Measurements from ENCODE around the gene BRD2. TPM values are rescaled to one million over a fixed set of nuclear protein-coding genes. Genes with fewer than 3 reads are reported as not detected.
A peak's percentile ranks its signal among the peaks of the same experiment; 100 is the strongest.

Gene BRD2
- total and polyA plus RNA-seq, 7 experiments from 2014 or later: 33.4 to 391 (median 342) TPM

- Mint-ChIP-seq H3K9me3 (no peaks in the 10 kb centered on the region), H3K4me1 (peaks cover 7 to 13% (median 8%) of the 10 kb centered on the region in 7 donors), H3K27ac (peak overlapping the region in 2 of 9 donors; percentile 18 to 60), H3K27me3 (peaks cover 10 to 58% (median 25%) of the 10 kb centered on the region in 5 donors), H3K36me3 (no peaks in the 10 kb centered on the region), H3K4me3 (peak overlapping the region in 4 of 10 donors; percentile 6 to 45 (median 20))
- H3K9me3 ChIP-seq (ENCODE audit: control insufficient read depth in 2 of 3, low read length in 3 of 3): no peaks in the 10 kb centered on the region
- no peak overlapping the region for H3K4me3 ChIP-seq (ENCODE audit: low read length)
- POLR2A ChIA-PET: interaction anchor here (1.3 to 1.6 kb wide), 2 partner anchors 10 to 28 kb away, joined by 3 to 4 read pairs; partner anchors contain the start of gene HLA-DOA
- H3K27ac ChIP-seq (ENCODE audit: low read depth, low read length): no peak overlapping the region
- peak; percentile 70 for ATAC-seq
- intact Hi-C loops (cut with micrococcal nuclease): no loop called here
- no peaks in the 10 kb centered on the region for H3K36me3 ChIP-seq (ENCODE audit: control insufficient read depth in 2 of 3, insufficient read depth in 3 of 3, low read length in 3 of 3)
- H3K27me3 ChIP-seq (ENCODE audit: control insufficient read depth in 2 of 2, insufficient read depth in 2 of 2, low read length in 2 of 2): no peaks in the 10 kb centered on the region
- peak in 7 of 9 donors; percentile 22 to 58 (median 41) for DNase-seq
- no peaks in the 10 kb centered on the region for H3K4me1 ChIP-seq (ENCODE audit: control insufficient read depth in 2 of 2, insufficient read depth in 2 of 2, low read length in 2 of 2)
- CTCF ChIA-PET: interaction anchor here (0.8 to 1.5 kb wide), 2 partner anchors 73 to 160 kb away, joined by 3 read pairs; no protein-coding TSS in a partner anchor
These were observed 31.7 kb downstream of the BRD2 start for GRCh38 chr6:33000055-33000454.

DNA sequence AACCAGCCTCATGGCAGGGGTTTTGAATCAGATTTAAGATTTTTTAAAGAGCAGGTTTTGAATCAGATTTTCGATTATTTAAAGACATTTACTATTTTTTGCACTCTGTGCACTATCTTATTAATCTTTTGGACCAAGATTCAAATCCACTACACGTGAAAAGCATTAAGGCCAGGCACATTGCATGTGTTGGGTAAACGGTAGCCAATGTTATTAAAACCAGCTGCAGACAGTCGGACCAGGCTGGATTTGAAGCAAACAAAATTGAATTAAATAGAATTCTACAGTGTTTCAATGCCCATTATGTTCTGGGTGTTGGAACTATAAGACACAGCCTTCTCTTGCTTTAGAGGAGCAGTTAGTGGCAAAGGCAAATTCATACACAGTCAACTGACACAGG is 33.3 kb downstream of the BRD2 start:
- no peak overlapping the region for H3K4me3 ChIP-seq (ENCODE audit: low read length)
- Mint-ChIP-seq H3K4me1 (peaks cover 7 to 13% (median 8%) of the 10 kb centered on the region in 7 donors), H3K27ac (no peak overlapping the region), H3K36me3 (no peaks in the 10 kb centered on the region), H3K9me3 (no peaks in the 10 kb centered on the region), H3K27me3 (peaks cover 10 to 48% (median 25%) of the 10 kb centered on the region in 5 donors), H3K4me3 (no peak overlapping the region)
- ATAC-seq: no peak
- H3K9me3 ChIP-seq (ENCODE audit: control insufficient read depth in 2 of 3, low read length in 3 of 3): no peaks in the 10 kb centered on the region
- intact Hi-C loops (cut with micrococcal nuclease): no loop called here
- POLR2A ChIA-PET: interaction anchor here (0.6 kb wide), 1 partner anchor 236 kb away, joined by 3 read pairs; no protein-coding TSS in a partner anchor
- H3K36me3 ChIP-seq (ENCODE audit: control insufficient read depth in 2 of 3, insufficient read depth in 3 of 3, low read length in 3 of 3): no peaks in the 10 kb centered on the region
- no peak overlapping the region for H3K27ac ChIP-seq (ENCODE audit: low read depth, low read length)
- no peaks in the 10 kb centered on the region for H3K27me3 ChIP-seq (ENCODE audit: control insufficient read depth in 2 of 2, insufficient read depth in 2 of 2, low read length in 2 of 2)
- CTCF ChIA-PET: interaction anchor here (0.5 kb wide), 1 partner anchor 258 kb away, joined by 4 read pairs; no protein-coding TSS in a partner anchor
- H3K4me1 ChIP-seq (ENCODE audit: control insufficient read depth in 2 of 2, insufficient read depth in 2 of 2, low read length in 2 of 2): no peaks in the 10 kb centered on the region
- no peak for DNase-seq

DNA sequence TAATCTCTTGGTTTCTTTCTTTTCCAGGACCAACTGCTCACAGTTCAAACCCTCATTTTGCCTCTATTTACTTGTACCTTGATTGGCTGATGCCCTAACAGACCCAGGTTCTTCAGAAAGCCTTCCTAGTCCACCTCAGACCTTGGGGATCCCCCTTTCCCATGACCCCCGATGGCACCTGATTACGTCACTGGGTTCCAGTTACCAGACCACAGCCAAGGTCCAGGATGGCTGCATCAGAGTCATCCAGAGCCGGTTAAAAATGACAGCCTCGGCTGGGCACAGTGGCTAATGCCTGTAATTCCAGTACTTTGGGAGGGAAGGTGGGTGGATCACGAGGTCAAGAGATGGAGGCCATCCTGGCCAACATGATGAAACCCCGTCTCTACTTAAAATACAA is 36.5 kb downstream of the BRD2 start:
- Mint-ChIP-seq H3K27ac (no peak overlapping the region), H3K36me3 (no peaks in the 10 kb centered on the region), H3K27me3 (peaks cover 10 to 56% (median 15%) of the 10 kb centered on the region in 5 donors), H3K9me3 (peaks cover 0 to 2% (median 0%) of the 10 kb centered on the region in 11 donors), H3K4me1 (peaks cover 17 to 28% (median 26%) of the 10 kb centered on the region in 7 donors), H3K4me3 (no peak overlapping the region)
- POLR2A ChIA-PET: no interaction called here
- intact Hi-C loops (cut with micrococcal nuclease): no loop called here
- ATAC-seq (no peak), DNase-seq (no peak)
- CTCF ChIA-PET: interaction anchor here (0.6 to 1.4 kb wide), 2 partner anchors 10 to 1098 kb away, joined by 3 to 4 read pairs; no protein-coding TSS in a partner anchor
- H3K4me3 ChIP-seq (ENCODE audit: low read length): no peak overlapping the region
- H3K27me3 ChIP-seq (ENCODE audit: control insufficient read depth in 2 of 2, insufficient read depth in 2 of 2, low read length in 2 of 2): no peaks in the 10 kb centered on the region
- H3K4me1 ChIP-seq (ENCODE audit: control insufficient read depth in 2 of 2, insufficient read depth in 2 of 2, low read length in 2 of 2): peaks cover 0 to 10% of the 10 kb centered on the region in 2 donors
- H3K9me3 ChIP-seq (ENCODE audit: control insufficient read depth in 2 of 3, low read length in 3 of 3): no peaks in the 10 kb centered on the region
- H3K27ac ChIP-seq (ENCODE audit: low read depth, low read length): no peak overlapping the region
- no peaks in the 10 kb centered on the region for H3K36me3 ChIP-seq (ENCODE audit: control insufficient read depth in 2 of 3, insufficient read depth in 3 of 3, low read length in 3 of 3)

DNA sequence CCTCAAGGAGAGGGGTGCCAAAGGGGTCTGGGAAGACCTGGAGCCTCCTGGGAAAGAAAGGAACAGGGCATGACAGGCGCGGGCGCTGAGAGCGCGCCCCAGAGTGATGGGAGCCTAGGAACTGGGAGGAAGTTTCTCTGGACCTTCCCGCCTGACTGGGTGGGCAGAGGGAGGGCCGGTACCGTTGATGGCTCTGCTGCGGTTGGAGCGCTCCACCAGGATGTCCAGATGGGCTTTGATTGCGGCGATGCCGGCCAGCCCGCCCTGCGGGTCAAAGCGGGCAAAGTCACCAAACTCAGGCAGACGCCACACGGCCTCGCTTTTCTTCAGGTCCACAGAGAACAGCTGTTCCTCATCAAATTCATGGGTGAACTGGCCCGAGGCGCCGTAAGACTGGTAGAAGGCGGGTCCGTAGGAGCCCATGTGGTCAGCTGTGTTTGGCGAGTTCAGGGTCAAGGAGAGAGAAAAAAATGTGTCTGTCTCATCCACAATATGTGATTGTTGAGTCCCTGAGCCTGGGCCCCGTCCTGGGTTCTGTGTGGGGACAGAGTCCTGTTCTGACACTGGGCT is 39.5 kb downstream of the BRD2 start:
- intact Hi-C loops (cut with micrococcal nuclease): no loop called here
- no peaks in the 10 kb centered on the region for H3K36me3 ChIP-seq (ENCODE audit: control insufficient read depth in 2 of 3, insufficient read depth in 3 of 3, low read length in 3 of 3)
- Mint-ChIP-seq H3K36me3 (no peaks in the 10 kb centered on the region), H3K4me3 (peak overlapping the region in 8 of 10 donors; percentile 1 to 86 (median 66)), H3K27me3 (peaks cover 0 to 47% (median 8%) of the 10 kb centered on the region in 5 donors), H3K27ac (peak overlapping the region in 4 of 9 donors; percentile 38 to 73 (median 62)), H3K4me1 (peaks cover 11 to 22% (median 15%) of the 10 kb centered on the region in 7 donors), H3K9me3 (peaks cover 0 to 2% (median 0%) of the 10 kb centered on the region in 11 donors)
- ChIA-PET CTCF (no interaction called here), POLR2A (interaction anchor here (1.2 kb wide), 1 partner anchor 36 kb away, joined by 4 read pairs; no protein-coding TSS in a partner anchor)
- H3K4me3 ChIP-seq (ENCODE audit: low read length): no peak overlapping the region
- no peaks in the 10 kb centered on the region for H3K9me3 ChIP-seq (ENCODE audit: control insufficient read depth in 2 of 3, low read length in 3 of 3)
- ATAC-seq (no peak), DNase-seq (no peak)
- no peaks in the 10 kb centered on the region for H3K27me3 ChIP-seq (ENCODE audit: control insufficient read depth in 2 of 2, insufficient read depth in 2 of 2, low read length in 2 of 2)
- H3K4me1 ChIP-seq (ENCODE audit: control insufficient read depth in 2 of 2, insufficient read depth in 2 of 2, low read length in 2 of 2): peaks cover 0 to 14% of the 10 kb centered on the region in 2 donors
- no peak overlapping the region for H3K27ac ChIP-seq (ENCODE audit: low read depth, low read length)

DNA sequence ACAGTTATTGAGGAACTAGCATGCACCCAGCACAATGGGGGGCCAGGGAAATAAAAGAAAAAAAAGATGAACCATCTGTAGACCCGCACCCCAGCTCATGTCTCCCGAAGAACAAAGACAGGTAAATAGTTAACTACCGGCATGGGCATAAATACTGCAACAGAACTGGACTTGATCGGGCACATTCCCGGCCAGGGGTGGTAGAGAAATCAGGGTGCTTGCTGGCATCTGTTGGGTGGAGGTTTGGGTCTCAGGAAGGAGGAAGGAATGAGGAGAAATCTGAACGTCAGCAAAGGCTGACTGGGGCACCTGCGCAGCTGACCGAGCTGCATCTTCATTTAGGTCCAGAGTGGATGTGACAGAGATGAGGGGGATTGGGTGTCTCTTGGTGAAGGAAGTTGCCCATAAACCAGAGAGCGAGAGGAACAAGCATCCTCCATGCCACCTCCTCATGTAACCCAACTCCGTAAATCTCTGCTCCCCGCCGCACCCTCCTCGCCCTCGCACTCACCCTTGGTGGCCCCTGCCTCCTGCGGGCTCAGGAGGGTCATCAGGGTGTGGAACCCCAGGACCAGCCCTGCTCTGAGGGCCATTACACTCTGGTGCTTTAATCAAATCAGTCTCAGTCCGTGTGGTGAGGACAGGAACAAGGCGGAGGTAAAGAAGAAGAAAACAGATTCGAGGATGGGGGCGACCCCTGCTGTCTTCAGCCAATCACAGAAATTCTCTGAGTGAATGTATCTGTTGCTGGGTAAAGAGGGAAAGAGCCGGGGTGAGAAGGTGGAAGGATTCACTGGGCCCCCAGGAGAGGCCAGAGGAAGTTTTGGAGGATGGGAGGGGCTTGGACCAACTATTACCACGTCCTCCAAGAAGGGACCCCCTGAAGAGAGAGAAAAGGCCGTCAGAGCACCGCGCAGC is 40.8 kb downstream of the BRD2 start, which contains the start of gene HLA-DOA:
Gene HLA-DOA, minus strand, starts transcription at position 648 of the 918 bp plus-strand sequence.
- peak within 1 kb of the TSS; percentile 71 for H3K4me3 ChIP-seq (ENCODE audit: low read length)
- no peaks in the 10 kb centered on the region for H3K36me3 Mint-ChIP-seq
- H3K27ac Mint-ChIP-seq: peak within 1 kb of the TSS; percentile 37 to 92 (median 69)
- H3K4me1 Mint-ChIP-seq: peaks cover 9 to 22% (median 15%) of the 10 kb centered on the region in 7 donors
- peak within 1 kb of the TSS; percentile 22 for H3K27ac ChIP-seq (ENCODE audit: low read depth, low read length)
- H3K4me1 ChIP-seq (ENCODE audit: control insufficient read depth in 2 of 2, insufficient read depth in 2 of 2, low read length in 2 of 2): peaks cover 0 to 14% of the 10 kb centered on the region in 2 donors
- H3K27me3 ChIP-seq (ENCODE audit: control insufficient read depth in 2 of 2, insufficient read depth in 2 of 2, low read length in 2 of 2): no peaks in the 10 kb centered on the region
- DNase-seq (peak in 7 of 9 donors; percentile 20 to 68 (median 51)), ATAC-seq (peak; percentile 93)
- ChIA-PET POLR2A (interaction anchor here (0.6 to 1.2 kb wide), 5 partner anchors 9 to 608 kb away, joined by 3 to 4 read pairs (median 3); no protein-coding TSS in a partner anchor), CTCF (interaction anchor here (1.0 kb wide), 1 partner anchor 25 kb away, joined by 3 read pairs; no protein-coding TSS in a partner anchor)
- no peaks in the 10 kb centered on the region for H3K9me3 ChIP-seq (ENCODE audit: control insufficient read depth in 2 of 3, low read length in 3 of 3)
- peak within 1 kb of the TSS; percentile 62 to 91 (median 82) for H3K4me3 Mint-ChIP-seq
- H3K27me3 Mint-ChIP-seq: peaks cover 0 to 46% (median 0%) of the 10 kb centered on the region in 5 donors
- intact Hi-C loops (cut with micrococcal nuclease): no loop called here
- H3K9me3 Mint-ChIP-seq: peaks cover 0 to 2% (median 0%) of the 10 kb centered on the region in 11 donors
- H3K36me3 ChIP-seq (ENCODE audit: control insufficient read depth in 2 of 3, insufficient read depth in 3 of 3, low read length in 3 of 3): no peaks in the 10 kb centered on the region

- H3K4me3 ChIP-seq (ENCODE audit: low read length): no peak overlapping the region
- no peaks in the 10 kb centered on the region for H3K9me3 ChIP-seq (ENCODE audit: control insufficient read depth in 2 of 3, low read length in 3 of 3)
- H3K4me1 Mint-ChIP-seq: peaks cover 13 to 27% (median 19%) of the 10 kb centered on the region in 7 donors
- H3K27me3 Mint-ChIP-seq: peaks cover 0 to 41% (median 2%) of the 10 kb centered on the region in 5 donors
- H3K36me3 ChIP-seq (ENCODE audit: control insufficient read depth in 2 of 3, insufficient read depth in 3 of 3, low read length in 3 of 3): no peaks in the 10 kb centered on the region
- DNase-seq (no peak), ATAC-seq (no peak)
- ChIA-PET POLR2A (interaction anchor here (0.7 to 1.2 kb wide), 2 partner anchors 10 to 47 kb away, joined by 3 read pairs; no protein-coding TSS in a partner anchor), CTCF (interaction anchor here (0.7 to 0.9 kb wide), 2 partner anchors 15 to 268 kb away, joined by 3 read pairs; no protein-coding TSS in a partner anchor)
- H3K4me3 Mint-ChIP-seq: no peak overlapping the region
- H3K27ac ChIP-seq (ENCODE audit: low read depth, low read length): no peak overlapping the region
- no peak overlapping the region for H3K27ac Mint-ChIP-seq
- intact Hi-C loops (cut with micrococcal nuclease): no loop called here
- no peaks in the 10 kb centered on the region for H3K36me3 Mint-ChIP-seq
- H3K27me3 ChIP-seq (ENCODE audit: control insufficient read depth in 2 of 2, insufficient read depth in 2 of 2, low read length in 2 of 2): no peaks in the 10 kb centered on the region
- peaks cover 0 to 18% of the 10 kb centered on the region in 2 donors for H3K4me1 ChIP-seq (ENCODE audit: control insufficient read depth in 2 of 2, insufficient read depth in 2 of 2, low read length in 2 of 2)
- H3K9me3 Mint-ChIP-seq: peaks cover 0 to 2% (median 0%) of the 10 kb centered on the region in 11 donors
These were observed 42.0 kb downstream of the BRD2 start for GRCh38 chr6:33010356-33010755.
